Globus pallidus (tissue), 1 donor: Measurements from ENCODE around the gene LDHAL6A.
"Not testable (repeated sequence)": the region's sequence is repeated elsewhere in the genome, so short reads cannot be mapped to it uniquely, and the experiment has no call there.

ENCODE experiments used
- DNase-seq: peaks from one replicate; pipeline ENCODE4 v3.0.0-alpha.2; 2015; ENCODE audit warnings: low spot score

LDHAL6A gene

DNA sequence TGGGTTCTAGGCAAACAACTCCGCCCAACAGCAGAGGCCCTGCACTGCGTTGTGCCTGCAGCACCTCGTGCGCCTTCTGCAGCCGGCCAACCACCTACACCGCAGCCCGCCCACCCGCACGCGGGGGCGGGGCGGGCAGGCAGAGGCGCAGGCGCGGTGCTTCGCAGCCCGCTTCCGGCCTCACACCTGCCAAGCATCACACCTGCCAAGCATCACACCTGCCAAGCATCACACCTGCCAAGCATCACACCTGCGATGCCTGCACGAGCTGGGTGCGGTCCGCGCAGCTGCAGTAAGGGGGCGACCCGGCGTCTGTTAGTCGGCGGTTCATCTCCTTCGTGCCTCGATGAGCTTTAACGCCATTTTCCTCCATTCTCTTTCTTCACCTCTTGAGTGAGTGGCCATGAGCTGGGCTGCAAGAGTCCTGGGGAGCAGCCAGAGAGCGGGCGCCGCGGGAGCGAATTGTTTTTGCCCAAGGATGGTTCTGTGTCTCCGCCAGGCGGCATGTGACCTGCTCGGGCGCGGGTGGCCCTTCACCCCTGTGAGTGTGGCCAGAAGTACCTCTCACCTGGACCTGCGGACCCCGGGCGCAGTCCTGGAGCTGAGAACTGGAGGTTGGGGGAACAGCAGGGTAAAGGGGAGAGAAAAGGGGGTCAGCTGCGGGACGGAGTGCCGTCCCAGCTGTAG, at the start of gene LDHAL6A:
Gene LDHAL6A (plus strand): TSS at position 171 of the 687 bp plus-strand sequence. CDS start 825 bp downstream, outside the sequence.
- DNase-seq: no peak

DNA sequence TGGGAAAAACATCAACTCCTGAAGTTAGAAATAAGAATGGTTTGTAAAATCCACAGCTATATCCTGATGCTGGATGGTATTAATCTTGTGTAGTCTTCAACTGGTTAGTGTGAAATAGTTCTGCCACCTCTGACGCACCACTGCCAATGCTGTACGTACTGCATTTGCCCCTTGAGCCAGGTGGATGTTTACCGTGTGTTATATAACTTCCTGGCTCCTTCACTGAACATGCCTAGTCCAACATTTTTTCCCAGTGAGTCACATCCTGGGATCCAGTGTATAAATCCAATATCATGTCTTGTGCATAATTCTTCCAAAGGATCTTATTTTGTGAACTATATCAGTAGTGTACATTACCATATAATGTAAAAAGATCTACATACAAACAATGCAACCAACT, 48.3 kb upstream of the LDHAL6A start:
- not testable (repeated sequence) for DNase-seq

DNA sequence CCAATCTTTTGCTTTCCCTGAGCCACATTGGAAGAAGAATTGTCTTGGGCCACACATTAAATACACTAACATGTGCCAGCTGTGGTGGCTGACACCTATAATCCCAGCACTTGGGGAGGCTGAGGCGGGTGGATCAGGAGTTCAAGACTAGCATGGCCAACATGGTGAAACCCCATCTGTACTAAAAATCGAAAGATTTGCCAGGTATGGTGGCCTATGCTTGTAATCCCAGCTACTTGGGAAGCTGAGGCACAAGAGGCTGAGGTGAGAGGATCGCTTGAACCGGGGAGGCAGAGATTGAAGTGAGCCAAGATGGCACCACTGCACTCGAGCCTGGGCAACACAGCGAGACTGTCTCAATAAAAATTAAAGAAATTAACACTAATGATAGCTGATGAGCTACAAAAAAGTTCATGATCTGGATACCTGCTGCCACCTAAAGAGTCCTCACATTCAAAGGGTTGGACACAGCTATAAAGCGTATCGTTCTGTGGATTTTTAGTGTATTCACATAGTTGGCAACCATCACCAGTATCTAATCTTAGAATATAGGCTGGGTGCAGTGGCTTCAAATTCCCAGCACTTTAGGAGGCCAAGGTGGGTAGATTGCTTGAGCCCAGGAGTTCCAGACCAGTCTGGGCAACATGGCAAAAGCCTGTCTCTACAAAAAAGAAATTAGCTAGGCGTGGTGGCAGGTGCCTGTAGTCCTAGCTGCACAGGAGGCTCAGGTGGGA, 46.9 kb upstream of the LDHAL6A start:
- no peak for DNase-seq

DNA sequence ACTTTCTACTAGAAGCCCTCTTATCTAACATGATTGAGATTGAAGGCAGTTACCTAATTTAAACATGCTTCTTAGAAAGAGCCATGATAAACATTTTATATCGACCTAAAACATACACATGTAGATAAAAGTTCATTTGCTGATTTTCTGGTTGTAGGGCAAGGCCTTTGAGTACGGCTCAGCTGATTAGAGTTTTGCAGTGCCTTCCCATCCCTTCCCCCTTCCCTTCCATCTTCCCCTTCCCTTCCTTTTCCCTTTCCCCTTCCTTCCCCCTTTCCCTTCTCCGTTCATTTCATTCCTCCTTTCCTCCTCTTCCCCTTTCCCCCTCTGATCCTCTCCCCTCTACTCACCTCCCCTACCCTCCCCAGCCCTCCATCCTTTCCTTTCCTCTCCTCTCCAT, 39.2 kb upstream of the LDHAL6A start:
- DNase-seq: no peak

DNA sequence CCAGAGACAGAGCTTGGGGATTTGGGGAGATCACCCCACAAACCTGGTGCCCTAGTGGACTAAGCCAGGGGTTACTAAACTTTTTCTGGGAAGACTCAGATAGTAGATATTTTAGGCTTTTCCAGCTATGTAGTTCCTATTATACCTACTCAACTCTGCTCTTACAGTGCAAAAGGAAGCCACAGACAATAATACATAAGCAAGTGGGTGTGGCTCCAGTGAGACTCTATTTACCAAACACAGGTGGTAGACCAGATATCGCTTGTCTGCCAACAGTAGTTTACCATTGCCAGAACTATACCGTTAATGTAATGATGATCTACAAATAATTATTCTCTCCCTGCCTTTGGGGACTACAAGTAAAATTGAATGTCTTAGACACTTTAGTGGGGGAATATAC, 36.6 kb upstream of the LDHAL6A start:
- no peak for DNase-seq

DNA sequence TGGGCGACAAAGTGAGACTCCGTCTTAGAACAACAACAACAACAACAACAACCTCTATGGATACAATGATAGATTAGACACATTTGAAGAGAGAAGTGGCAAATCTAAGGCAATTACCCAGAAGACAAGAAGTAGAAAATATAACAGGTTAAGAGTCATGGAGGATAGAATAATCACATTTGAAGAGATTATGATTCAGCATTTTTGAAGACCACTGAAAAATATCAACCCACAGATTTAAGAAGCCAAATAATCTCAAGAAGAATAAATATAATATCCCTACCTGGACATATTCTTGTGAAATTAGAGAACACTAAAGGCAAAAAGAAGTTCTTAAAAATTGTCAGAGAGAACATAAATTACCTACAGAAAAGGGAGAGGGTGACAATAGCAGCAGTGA, 35.6 kb upstream of the LDHAL6A start:
- no peak for DNase-seq

DNA sequence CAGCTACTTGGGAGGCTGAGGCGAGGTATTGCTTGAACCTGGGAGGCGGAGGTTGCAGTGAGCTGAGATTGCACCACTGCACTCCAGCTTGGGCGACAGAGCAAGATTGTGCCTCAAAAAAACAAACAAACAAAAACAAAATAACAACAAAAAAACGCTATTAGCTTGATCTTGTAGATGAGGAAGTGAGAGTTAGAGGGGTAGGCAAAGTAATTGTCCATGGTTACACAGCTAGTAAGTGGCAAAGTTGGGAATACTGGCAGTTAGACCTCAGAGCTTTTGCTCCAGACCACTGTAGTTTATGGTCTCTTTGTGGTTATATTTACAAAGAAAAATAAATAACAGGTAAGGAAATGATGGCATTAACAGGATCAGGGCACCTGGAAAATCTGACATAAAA, 28.4 kb upstream of the LDHAL6A start:
- DNase-seq: no peak

DNA sequence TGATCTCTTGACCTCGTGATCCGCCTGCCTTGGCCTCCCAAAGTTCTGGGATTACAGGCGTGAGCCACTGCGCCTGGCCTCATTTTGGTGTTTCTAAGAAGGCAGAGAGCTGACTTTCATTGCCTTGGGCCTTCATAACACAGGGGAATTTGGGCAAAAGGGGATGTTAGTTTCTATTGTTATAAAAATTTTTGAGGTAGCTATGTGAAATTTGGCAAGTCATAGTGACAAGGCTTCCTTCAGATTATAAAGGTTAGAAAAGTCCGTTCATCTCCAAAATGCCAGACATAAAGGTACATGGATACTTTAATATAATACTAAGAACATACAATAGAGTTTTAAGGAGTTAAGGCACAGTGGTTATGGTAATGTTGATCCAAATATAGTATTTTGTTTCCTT, 26.3 kb upstream of the LDHAL6A start:
- no peak for DNase-seq

DNA sequence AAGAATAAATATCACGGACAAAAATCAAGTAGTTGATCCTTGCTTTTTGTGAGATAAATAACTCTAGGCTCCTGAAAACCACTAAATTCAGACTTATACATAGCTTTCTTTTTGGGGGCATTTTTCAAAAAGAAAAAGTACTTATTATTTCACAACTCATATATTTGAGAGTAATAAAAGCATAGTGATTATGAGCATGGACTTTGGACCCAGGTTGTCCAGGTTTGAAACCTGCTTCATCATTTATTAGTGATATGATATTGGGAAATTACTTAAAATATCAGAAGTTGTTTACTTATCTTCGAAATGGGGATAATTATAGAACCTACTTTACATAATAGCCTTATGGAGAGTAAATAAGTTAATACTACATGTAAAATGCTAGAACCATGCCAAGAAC, 17.0 kb upstream of the LDHAL6A start:
- DNase-seq: no peak

DNA sequence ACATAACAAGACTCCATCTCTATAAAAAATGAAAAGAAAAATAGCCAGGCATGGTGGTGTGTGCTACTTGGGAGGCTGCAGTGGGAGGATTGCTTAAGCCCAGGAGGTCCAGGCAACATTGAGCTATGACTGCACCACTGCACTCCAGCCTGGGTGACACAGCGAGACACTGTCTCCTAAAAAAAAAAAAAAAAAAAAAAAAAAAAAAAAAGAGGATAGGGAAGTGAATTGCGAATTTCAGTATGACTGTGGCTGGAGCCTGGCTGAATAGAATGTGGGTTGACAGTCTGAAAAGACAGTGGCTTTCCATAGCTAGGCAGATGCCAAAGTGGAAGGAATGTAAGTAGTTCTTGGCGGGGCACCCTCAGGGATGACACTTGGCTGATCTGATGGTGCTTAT, 6.4 kb upstream of the LDHAL6A start:
- no peak for DNase-seq

DNA sequence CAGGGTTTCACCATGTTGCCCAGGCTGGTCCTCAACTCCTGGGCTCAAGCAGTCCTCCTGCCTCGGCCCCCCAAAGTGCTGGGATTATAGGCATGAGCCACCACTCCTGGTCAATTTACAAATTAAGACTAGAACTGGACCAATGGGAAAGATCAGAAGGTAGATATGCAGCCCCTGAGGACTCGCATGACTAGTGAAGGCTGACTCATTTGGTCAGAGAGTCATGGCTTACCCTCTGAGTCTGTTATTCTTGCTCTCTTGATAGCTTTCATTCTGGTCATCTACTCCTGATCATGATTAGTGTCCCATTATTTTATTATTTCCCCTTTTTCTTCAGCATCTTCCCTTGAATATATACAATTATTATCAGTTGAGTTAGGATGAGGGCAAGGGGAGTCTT, 2.7 kb upstream of the LDHAL6A start:
- no peak for DNase-seq

DNA sequence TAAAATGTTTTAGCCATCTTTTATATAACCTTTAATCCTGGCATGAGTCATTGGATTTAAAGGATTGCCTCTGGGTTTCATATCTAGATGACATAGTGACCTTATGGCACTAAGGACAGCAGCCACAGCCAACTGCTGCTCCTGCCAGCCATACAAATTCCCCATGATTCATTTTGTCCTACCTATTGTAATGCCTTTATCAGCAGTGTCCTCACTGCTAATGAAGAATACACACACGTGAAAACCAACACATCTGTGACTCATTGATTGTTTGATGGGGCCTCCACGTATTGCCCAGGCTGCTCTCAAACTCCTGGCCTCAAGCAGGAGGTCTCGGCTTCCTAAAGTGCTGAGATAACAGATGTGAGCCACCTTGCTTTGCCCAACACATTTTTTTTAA, 1.8 kb downstream of the LDHAL6A start:
- no peak for DNase-seq

DNA sequence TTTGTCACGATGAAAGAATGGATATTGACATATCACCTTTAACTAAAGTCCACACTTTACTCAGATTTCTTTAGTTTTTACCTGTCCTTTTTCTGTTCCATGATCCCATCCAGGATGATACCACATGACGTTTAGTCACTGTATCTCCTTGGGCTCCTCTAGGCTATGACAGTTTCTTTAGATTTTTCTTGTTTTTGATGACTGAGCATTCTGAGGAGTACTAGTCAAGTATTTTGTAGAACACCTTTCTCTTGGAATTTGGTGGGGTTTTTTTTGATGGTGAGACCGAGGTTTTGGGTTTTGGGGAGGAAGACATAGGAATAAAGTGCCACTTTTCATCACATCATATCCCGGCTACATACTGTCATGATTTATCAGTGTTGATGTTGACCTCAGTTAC, 4.0 kb downstream of the LDHAL6A start:
- DNase-seq: no peak

DNA sequence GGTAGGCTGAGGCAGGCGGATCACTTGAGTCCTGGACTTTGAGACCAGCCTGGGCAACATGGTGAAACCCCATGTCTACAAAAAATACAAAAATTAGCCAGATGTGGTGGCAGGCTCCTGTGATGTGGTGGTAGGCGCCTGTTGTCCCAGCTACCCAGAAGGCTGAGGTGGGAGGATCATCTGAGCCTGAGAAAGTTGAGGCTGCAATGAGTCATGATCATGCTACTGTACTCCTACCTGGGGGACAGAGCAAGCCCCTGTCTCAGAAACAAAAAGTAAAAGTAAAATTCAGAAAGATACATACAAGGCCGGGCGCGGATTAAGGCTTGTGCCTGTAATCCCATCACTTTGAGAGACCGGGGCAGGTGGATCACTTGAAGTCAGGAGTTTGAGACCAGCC, 6.3 kb downstream of the LDHAL6A start:
- DNase-seq: no peak

DNA sequence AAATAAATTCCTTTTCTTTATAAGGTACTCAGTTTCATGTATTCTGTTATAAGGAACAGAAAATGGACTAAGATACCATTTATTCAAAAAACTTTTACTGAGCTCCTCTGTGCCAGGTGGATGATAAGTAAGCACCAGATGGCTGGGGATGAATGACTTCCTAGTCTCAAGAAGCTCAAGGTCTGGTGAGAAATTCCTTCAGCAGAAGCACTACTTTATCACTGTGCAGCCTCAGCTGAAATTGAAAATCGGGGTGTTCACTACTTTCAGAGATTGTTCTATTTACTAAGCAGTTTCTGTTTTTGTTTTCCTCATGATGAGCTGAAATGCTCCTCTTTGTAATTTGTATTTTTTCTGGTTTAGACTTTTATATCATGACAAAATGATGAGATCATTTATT, 7.8 kb downstream of the LDHAL6A start:
- DNase-seq: no peak

DNA sequence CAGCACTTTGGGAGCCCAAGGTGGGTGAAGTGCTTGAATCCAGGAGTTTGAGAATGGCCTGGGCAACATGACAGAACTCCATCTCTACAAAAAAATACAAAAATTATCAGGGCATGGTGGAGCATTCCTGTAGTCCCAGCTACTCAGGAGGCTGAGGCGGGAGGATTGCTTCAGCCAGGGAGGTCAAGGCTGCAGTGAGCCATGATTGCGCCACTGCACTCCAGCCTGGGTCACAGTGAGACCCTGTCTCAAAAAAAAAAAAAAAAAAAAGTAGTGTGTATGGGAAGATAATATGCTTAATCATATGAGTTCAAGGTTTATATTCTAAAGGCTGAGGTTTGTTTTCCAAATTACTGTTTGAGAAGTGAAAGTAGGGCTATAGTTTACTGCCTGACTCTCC, 10.7 kb downstream of the LDHAL6A start:
- DNase-seq: no peak

DNA sequence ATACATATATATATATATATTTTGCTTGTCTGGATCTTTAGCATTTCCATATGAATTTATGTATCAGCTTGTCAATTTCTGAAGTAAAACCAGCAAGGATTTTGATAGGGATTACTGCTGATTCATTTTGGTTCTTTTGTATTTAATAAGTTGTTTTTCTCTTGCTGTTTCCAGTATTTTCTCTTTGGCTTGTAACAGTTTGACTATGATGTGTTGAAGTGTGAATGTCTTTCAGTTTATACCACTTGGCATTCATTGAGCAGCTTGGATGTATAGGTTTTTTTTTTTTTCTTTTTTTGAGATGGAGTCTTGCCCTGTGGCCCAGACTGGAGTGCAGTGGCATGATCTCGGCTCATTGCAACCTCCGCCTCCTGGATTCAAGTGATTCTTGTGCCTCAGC, 12.4 kb downstream of the LDHAL6A start:
- no peak for DNase-seq

DNA sequence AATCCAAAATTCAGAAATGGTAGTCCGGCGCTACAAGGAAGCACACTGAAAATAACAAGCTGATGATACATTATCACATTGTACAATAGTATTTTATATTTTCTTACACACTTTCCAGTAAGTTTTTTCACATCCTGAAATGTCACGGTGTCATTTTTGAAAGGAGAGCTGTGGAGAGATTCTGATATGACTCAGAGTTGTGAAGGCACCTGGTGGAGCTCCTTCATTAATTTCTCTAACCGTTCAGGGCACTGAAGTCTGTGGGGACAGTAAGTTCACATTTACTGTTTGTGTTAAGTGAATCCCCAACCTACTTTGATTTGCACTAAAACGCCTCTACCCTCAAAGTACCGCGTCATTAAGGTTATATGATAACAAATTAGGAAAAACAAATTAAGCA, 13.3 kb downstream of the LDHAL6A start:
- no peak for DNase-seq

DNA sequence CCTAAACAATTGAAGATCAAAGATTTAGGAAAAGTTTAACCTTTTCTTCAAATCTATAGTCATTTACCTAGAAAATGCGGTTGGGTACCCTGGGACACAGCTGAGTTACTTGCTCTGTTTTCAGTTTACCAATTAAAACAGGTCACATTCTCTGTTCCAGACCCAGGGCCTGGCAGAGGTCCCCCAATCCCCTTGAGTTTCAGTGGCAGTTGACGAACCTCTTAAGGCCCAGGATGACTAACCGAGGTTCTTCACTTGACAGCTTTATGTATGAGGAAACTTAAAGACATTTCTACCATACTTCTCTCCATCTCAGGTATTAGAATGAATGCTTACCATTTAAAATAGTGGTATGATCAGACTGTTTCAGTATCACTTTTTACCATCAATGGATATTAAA, 16.3 kb downstream of the LDHAL6A start:
- no peak for DNase-seq

DNA sequence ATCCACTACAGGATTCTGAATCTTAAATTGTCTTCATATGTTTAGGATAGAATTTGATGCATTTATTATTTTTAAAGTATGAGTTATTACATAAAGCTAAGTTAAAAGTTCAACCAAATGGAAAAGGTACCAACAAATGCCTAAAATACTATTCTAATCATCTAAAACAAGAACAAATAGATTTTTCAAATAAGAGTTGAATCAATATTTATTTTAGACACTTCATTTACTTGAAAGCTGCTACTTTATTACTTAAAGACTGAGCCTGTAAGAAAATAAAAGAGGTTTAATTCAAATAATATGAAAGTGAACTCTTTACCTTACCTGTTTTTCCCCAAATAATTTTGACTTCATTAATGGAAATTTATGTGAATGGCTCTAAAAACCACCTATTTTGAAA, 16.9 kb downstream of the LDHAL6A start:
- no peak for DNase-seq

DNA sequence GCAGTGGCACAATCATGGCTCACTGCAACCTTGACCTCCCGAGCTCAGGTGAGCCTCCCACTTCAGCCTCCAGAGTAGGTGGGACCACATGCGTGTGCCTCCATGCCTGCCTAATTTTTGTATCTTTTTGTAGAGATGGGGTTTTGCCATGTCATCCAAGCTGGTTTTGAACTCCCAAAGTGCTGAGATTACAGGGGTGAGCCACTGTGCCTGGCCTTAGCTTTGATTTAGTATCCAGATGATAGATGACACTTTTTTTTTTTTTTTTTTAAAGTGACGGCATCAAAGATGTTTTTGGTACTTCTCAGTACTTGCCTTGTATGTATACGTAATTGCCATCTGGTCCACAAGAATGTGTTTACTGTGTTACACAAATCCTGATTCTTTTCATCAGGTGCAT, 23.4 kb downstream of the LDHAL6A start:
- no peak for DNase-seq

DNA sequence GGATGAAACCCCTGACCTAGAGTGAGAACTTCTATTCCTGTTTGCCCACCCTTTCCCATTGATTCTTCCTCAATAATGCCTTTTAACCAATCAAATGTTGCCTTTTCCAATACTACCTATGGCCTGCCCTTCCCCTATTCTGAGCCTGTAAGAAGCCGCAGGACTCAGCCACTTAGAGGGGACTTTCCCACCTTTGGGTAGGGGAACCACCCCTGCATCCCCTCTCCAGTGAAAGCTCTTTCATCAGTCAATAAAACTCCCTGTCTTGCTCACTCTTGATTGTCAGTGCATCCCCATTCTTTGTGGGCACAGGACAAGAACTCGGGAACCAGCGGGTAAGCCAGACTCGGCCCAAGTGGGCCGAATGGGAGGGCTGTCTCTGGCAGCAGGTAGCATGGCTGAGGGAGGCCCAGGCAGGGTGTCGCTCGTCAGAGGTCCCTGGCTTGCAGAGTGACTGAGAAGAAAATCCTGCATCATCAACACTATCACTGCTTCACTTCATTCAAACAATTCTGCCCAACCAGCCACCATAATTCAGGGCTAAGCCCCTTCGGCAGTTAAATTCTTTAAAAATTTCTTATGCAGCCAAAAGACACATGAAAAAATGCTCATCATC, 30.4 kb downstream of the LDHAL6A start:
- no peak for DNase-seq

DNA sequence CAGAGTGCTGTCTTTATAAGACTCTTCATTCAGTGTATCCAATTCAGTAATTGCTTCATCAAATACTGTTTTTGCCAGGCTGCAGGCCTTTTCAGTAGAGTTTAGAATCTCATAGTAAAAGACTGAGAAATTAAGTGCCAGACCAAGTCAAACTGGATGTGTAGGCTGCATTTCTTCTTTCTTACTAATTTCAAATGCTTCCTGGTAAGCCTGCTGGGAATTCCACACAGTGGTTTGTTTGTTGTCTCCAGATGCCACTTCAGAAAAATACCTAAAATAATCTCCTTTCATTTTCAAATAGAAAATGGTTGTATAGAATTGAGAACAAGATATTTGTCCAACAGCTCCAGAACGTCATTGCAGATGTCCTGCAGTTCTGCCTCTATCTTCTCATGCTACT, 34.7 kb downstream of the LDHAL6A start:
- no peak for DNase-seq
